Measurements from ENCODE around the gene MTMR4.

GRCh38 chr17:58503866-58504265 lies 10.6 kb downstream of the MTMR4 start:
- no peak for TF ChIP-seq CTCF (IDR thresholded peaks at IDR 0.05)
- no peak for TF ChIP-seq EP300 (IDR thresholded peaks at IDR 0.05)

Measured in tibial nerve (tissue), 4 donors.